ENCODE data around the gene SCAF4. TPM values are rescaled to one million over a fixed set of nuclear protein-coding genes. Genes with fewer than 3 reads are reported as not detected.
"Not testable (repeated sequence)": the region's sequence is repeated elsewhere in the genome, so short reads cannot be mapped to it uniquely, and the experiment has no call there.

The SCAF4 gene
- total RNA-seq, 1 donor from 2014 or later, result 60.0 TPM

DNA sequence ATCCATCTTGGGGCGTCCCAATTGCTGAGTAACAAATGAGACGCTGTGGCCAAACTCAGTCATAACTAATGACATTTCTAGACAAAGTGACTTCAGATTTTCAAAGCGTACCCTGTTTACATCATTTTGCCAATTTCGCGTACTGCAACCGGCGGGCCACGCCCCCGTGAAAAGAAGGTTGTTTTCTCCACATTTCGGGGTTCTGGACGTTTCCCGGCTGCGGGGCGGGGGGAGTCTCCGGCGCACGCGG lies 72.7 kb downstream of the SCAF4 start:
- H3K27me3 Mint-ChIP-seq, result no peaks in the 10 kb centered on the region
- H3K27ac Mint-ChIP-seq, result peak overlapping the region; percentile 99
- peak overlapping the region; percentile 95 for H3K4me3 Mint-ChIP-seq (ENCODE audit: low read depth)
- peaks cover 9% of the 10 kb centered on the region for H3K4me1 Mint-ChIP-seq (ENCODE audit: low read depth)
- H3K36me3 Mint-ChIP-seq (ENCODE audit: insufficient read depth), result peaks cover 14% of the 10 kb centered on the region
- no peak for DNase-seq (ENCODE audit: low spot score, unreplicated experiment)
- TF ChIP-seq, protein P1, sequence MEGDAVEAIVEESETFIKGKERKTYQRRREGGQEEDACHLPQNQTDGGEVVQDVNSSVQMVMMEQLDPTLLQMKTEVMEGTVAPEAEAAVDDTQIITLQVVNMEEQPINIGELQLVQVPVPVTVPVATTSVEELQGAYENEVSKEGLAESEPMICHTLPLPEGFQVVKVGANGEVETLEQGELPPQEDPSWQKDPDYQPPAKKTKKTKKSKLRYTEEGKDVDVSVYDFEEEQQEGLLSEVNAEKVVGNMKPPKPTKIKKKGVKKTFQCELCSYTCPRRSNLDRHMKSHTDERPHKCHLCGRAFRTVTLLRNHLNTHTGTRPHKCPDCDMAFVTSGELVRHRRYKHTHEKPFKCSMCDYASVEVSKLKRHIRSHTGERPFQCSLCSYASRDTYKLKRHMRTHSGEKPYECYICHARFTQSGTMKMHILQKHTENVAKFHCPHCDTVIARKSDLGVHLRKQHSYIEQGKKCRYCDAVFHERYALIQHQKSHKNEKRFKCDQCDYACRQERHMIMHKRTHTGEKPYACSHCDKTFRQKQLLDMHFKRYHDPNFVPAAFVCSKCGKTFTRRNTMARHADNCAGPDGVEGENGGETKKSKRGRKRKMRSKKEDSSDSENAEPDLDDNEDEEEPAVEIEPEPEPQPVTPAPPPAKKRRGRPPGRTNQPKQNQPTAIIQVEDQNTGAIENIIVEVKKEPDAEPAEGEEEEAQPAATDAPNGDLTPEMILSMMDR (IDR thresholded peaks at IDR 0.05; ENCODE audit: unreplicated experiment), result peak; percentile 9
- peaks cover 3% of the 10 kb centered on the region for H3K9me3 Mint-ChIP-seq (ENCODE audit: low read depth)

DNA sequence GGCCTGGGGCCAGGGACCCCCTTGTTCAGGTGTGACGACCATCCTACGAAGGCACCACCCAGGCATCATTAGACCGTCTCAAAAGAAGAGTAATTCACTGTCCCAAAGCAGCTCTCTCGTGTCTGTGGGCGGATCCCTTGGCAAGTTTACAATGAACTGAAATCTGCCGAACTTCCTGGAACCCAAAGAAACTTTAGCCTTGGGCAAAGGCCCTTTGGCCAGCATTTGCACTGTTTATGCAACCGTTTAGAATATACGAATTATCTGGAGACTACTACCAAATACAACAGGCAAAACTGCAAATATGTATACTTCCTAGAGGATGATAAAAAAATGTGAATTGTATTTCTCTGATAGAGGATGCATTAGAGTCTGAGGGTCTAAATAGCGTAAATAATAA lies 73.9 kb downstream of the SCAF4 start:
- Mint-ChIP-seq H3K4me1 (ENCODE audit: low read depth) (peaks cover 9% of the 10 kb centered on the region), H3K27ac (no peak overlapping the region), H3K4me3 (ENCODE audit: low read depth) (no peak overlapping the region), H3K36me3 (ENCODE audit: insufficient read depth) (peaks cover 11% of the 10 kb centered on the region), H3K9me3 (ENCODE audit: low read depth) (peaks cover 3% of the 10 kb centered on the region), H3K27me3 (no peaks in the 10 kb centered on the region)
- TF ChIP-seq, protein P1 (IDR thresholded peaks at IDR 0.05; ENCODE audit: unreplicated experiment), result no peak
- DNase-seq (ENCODE audit: low spot score, unreplicated experiment), result no peak

DNA sequence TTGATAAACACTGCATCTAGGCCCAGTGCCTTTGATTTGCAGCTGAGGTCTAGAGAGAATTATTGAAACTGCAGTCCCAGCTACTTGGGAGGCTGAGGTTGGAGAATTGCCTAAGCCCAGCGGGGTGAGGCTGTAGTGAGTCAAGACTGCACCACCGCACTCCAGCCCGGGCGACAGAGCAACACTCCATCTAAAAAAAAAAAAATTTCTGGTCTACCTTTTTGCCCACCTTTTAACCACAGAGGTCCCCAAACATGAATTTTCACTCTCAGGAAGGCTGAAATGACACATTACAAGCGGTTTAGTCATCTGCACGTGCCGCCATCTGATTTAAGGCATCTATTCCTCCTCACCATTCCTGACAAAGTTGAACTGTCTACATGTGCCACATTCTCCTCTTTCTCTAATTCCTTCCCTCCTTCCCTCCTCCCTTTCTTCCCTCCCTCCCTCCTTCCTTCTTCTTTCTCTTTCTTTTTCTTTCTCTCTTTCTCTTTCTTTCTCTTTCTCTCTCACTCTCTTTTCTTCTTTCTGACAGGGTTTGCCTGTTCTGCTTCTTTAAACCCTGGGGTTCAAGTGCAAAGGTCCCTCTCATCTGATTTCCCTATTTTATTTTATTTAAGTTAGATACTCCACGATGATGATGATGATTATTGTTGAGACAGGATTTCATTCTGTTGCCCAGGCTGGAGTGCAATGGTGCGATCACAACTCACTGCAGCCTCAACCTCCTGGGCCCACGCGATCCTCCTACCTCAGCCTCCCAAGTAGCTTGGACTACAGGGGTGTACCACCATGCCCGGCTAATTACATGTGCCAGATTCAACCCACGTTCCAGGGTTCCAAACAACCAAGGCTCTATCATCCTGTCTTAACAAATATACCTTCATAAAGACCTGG lies 75.5 kb downstream of the SCAF4 start:
- peaks cover 3% of the 10 kb centered on the region for H3K9me3 Mint-ChIP-seq (ENCODE audit: low read depth)
- peaks cover 1% of the 10 kb centered on the region for H3K36me3 Mint-ChIP-seq (ENCODE audit: insufficient read depth)
- TF ChIP-seq, protein P1 (IDR thresholded peaks at IDR 0.05; ENCODE audit: unreplicated experiment), result no peak
- H3K4me3 Mint-ChIP-seq (ENCODE audit: low read depth), result no peak overlapping the region
- DNase-seq (ENCODE audit: low spot score, unreplicated experiment), result no peak
- no peaks in the 10 kb centered on the region for H3K27me3 Mint-ChIP-seq
- peaks cover 9% of the 10 kb centered on the region for H3K4me1 Mint-ChIP-seq (ENCODE audit: low read depth)
- no peak overlapping the region for H3K27ac Mint-ChIP-seq

DNA sequence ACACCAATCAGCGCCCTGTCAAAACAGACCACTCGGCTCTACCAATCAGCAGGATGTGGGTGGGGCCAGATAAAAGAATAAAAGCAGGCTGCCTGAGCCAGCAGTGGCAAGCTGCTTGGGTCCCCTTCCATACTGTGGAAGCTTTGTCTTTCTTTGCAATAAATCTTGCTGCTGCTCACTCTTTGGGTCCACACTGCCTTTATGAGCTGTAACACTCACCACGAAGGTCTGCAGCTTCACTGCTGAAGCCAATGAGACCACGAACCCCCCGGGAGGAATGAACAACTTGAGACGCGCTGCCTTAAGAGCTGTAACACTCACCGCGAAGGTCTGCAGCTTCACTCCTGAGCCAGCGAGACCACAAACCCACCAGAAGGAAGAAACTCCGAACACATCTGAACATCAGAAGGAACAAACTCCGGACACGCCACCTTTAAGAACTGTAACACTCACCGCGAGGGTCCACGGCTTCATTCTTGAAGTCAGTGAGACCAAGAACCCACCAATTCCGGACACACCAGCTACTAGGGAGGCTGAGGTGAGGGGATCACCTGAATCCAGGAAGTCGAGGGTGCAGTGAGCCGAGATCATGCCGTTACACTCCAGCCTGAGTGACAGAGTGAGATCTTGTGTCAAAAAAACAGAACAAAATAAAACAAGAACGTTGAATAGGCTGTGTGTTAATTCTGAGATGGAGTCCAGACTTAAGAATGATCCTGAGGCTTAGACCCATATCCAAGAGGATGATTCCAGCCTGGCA lies 76.9 kb downstream of the SCAF4 start:
- H3K27ac Mint-ChIP-seq; H3K36me3 Mint-ChIP-seq (ENCODE audit: insufficient read depth); H3K4me1 Mint-ChIP-seq (ENCODE audit: low read depth); DNase-seq (ENCODE audit: low spot score, unreplicated experiment); H3K4me3 Mint-ChIP-seq (ENCODE audit: low read depth); H3K27me3 Mint-ChIP-seq: not testable (repeated sequence)
- H3K9me3 Mint-ChIP-seq (ENCODE audit: low read depth), result peaks cover 10% of the 10 kb centered on the region

DNA sequence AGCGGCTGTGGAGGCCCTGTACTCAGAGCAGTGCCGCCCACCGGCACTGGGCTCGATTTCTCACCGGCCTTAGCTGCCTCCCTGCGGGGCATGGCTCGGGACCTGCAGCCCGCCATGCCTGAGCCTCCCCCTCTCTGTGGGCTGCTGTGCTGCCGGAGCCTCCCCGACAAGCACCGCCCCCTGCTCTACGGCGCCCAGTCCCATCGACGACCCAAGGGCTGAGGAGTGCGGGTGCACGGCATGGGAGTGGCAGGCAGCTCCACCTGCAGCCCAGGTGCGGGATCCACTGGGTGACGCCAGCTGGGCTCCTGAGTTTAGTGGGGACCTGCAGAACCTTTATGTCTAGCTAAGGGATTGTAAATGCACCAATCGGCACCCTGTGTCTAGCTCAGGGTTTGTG lies 77.6 kb downstream of the SCAF4 start:
- H3K9me3 Mint-ChIP-seq (ENCODE audit: low read depth), result peaks cover 12% of the 10 kb centered on the region
- no peak for DNase-seq (ENCODE audit: low spot score, unreplicated experiment)

DNA sequence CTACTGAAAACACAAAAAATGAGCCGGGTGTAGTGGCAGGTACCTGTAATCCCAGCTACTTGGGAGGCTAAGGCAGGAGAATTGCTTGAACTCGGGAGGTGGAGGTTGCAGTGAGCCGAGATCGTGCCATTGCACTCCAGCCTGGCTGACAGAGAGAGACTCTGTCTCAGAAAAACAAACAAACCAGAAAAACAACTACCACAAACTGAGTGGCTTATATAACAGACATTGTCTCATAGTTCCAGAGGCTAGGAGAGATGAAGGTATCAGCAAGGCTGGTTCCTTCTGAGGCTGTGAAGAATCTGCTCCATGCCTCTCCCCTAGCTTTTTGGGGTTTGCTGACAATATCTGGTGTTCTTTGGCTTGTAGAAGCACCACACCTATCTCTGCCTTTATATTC lies 80.4 kb downstream of the SCAF4 start:
- DNase-seq (ENCODE audit: low spot score, unreplicated experiment); H3K36me3 Mint-ChIP-seq (ENCODE audit: insufficient read depth); H3K4me1 Mint-ChIP-seq (ENCODE audit: low read depth); H3K27me3 Mint-ChIP-seq; H3K27ac Mint-ChIP-seq; H3K4me3 Mint-ChIP-seq (ENCODE audit: low read depth): not testable (repeated sequence)
- peaks cover 12% of the 10 kb centered on the region for H3K9me3 Mint-ChIP-seq (ENCODE audit: low read depth)

More for the DNA sequence above, 77.6 kb downstream of the SCAF4 start:
- Mint-ChIP-seq H3K27ac (no peak overlapping the region), H3K36me3 (ENCODE audit: insufficient read depth) (no peaks in the 10 kb centered on the region), H3K4me3 (ENCODE audit: low read depth) (no peak overlapping the region), H3K27me3 (no peaks in the 10 kb centered on the region), H3K4me1 (ENCODE audit: low read depth) (no peaks in the 10 kb centered on the region)
- TF ChIP-seq, protein P1 (IDR thresholded peaks at IDR 0.05; ENCODE audit: unreplicated experiment), result no peak

Data from progenitor cell of endocrine pancreas (in vitro differentiated cells).